ENCODE results near the gene FAM117B.

FAM117B gene

DNA sequence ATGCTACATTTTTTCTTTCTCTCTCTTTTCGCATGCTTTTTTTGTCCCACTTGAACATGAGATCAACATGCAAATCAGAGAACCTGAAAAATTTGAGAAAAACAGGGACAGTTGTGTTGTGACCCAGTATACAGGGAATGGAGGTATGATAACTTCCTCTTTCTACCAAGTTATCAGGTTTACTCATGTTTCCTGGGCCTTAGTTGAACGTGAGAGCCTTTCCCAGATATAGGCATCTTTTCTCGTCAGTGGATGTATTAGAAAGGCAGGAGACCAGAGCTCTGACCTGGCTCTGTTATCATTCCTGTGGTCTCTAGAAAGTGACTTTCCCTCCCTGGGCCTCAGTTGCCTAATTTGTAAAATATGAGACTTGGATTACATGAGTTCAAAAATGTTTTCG, 30.1 kb upstream of the FAM117B start:
- no peak overlapping the region for H3K4me3 ChIP-seq (ENCODE audit: control insufficient read depth, low read depth, low read length)
- no peak for DNase-seq (ENCODE audit: low read depth)
- TF ChIP-seq, protein P1, sequence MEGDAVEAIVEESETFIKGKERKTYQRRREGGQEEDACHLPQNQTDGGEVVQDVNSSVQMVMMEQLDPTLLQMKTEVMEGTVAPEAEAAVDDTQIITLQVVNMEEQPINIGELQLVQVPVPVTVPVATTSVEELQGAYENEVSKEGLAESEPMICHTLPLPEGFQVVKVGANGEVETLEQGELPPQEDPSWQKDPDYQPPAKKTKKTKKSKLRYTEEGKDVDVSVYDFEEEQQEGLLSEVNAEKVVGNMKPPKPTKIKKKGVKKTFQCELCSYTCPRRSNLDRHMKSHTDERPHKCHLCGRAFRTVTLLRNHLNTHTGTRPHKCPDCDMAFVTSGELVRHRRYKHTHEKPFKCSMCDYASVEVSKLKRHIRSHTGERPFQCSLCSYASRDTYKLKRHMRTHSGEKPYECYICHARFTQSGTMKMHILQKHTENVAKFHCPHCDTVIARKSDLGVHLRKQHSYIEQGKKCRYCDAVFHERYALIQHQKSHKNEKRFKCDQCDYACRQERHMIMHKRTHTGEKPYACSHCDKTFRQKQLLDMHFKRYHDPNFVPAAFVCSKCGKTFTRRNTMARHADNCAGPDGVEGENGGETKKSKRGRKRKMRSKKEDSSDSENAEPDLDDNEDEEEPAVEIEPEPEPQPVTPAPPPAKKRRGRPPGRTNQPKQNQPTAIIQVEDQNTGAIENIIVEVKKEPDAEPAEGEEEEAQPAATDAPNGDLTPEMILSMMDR (IDR thresholded peaks at IDR 0.05; ENCODE audit: control insufficient read depth, insufficient read depth, low read depth, low read length, missing control alignments): no peak

DNA sequence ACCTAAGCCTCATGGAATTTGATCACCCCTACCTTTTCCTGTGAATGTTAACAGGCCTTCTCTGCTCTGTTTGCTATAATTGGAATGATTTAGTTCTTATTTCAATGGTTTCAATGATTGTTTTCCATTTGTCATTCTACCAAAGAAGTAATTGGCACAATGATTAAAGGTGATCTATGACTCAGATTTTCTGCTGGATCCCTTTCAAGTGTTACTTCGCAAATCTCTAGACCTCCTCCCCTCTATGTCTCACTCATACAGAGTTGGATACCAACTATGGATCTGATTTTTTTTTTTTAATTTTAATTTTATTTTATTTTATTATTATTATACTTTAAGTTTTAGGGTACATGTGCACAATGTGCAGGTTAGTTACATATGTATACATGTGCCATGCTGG, 29.6 kb upstream of the FAM117B start:
- TF ChIP-seq, protein P1 (IDR thresholded peaks at IDR 0.05; ENCODE audit: control insufficient read depth, insufficient read depth, low read depth, low read length, missing control alignments): no peak
- no peak for DNase-seq (ENCODE audit: low read depth)
- H3K4me3 ChIP-seq (ENCODE audit: control insufficient read depth, low read depth, low read length): no peak overlapping the region

- no peak overlapping the region for H3K4me3 ChIP-seq (ENCODE audit: control insufficient read depth, low read depth, low read length)
- DNase-seq (ENCODE audit: low read depth): no peak
- TF ChIP-seq, protein P1 (IDR thresholded peaks at IDR 0.05; ENCODE audit: control insufficient read depth, insufficient read depth, low read depth, low read length, missing control alignments): no peak
Observed at GRCh38 chr2:202608142-202608852, 26.5 kb upstream of the FAM117B start.

GRCh38 chr2:202609381-202610145, 25.2 kb upstream of the FAM117B start:
- no peak overlapping the region for H3K4me3 ChIP-seq (ENCODE audit: control insufficient read depth, low read depth, low read length)
- no peak for DNase-seq (ENCODE audit: low read depth)
- TF ChIP-seq, protein P1 (IDR thresholded peaks at IDR 0.05; ENCODE audit: control insufficient read depth, insufficient read depth, low read depth, low read length, missing control alignments): no peak

- DNase-seq (ENCODE audit: low read depth): no peak
- TF ChIP-seq, protein P1 (IDR thresholded peaks at IDR 0.05; ENCODE audit: control insufficient read depth, insufficient read depth, low read depth, low read length, missing control alignments): no peak
- H3K4me3 ChIP-seq (ENCODE audit: control insufficient read depth, low read depth, low read length): no peak overlapping the region
Observed at GRCh38 chr2:202610380-202610779, 24.4 kb upstream of the FAM117B start.

- DNase-seq (ENCODE audit: low read depth): no peak
- TF ChIP-seq, protein P1 (IDR thresholded peaks at IDR 0.05; ENCODE audit: control insufficient read depth, insufficient read depth, low read depth, low read length, missing control alignments): no peak
- H3K4me3 ChIP-seq (ENCODE audit: control insufficient read depth, low read depth, low read length): no peak overlapping the region
Observed at GRCh38 chr2:202612145-202612544, 22.6 kb upstream of the FAM117B start.

All from AG09309 (cell line).